Posterior vena cava (tissue), 2 donors: Measurements from ENCODE around the gene SAGE1. TPM values are rescaled to one million over a fixed set of nuclear protein-coding genes. Genes with fewer than 3 reads are reported as not detected.

Experiments used
- total RNA-seq, 2 donors: library from RNA; stranded (reverse); fragmentation: NEBNext Ultra II Directional; extraction: Animal tissue kit (Norgen Biotek cat#: 25700); gene quantifications; one replicate each; pipeline ENCODE4 v1.2.1, GENCODE V29; 2021
- donor health status: DM: yes; HTN: yes; CAD: no.
- donor health status: DM: yes; HTN: yes; CAD: no.

Gene SAGE1
- total RNA-seq, 2 donors from 2014 or later: not detected

Other genes starting within 250 kb of the SAGE1 start
- gene CT45A1, start 180.1 kb upstream of the SAGE1 start, total RNA-seq: not detected
- not detected for gene CT45A3, start 125.5 kb upstream of the SAGE1 start, total RNA-seq
- not detected for gene CT45A5, start 108.2 kb upstream of the SAGE1 start, total RNA-seq
- not detected for gene CT45A6, start 90.9 kb upstream of the SAGE1 start, total RNA-seq
- not detected for gene CT45A2, start 73.7 kb upstream of the SAGE1 start, total RNA-seq
- gene CT45A7, start 56.4 kb upstream of the SAGE1 start, total RNA-seq: not detected
- not detected for gene CT45A8, start 39.2 kb upstream of the SAGE1 start, total RNA-seq
- not detected for gene CT45A9, start 21.9 kb upstream of the SAGE1 start, total RNA-seq
- not detected for gene CT45A10, start 272 bp upstream of the SAGE1 start, total RNA-seq
- gene MMGT1, start 80.3 kb downstream of the SAGE1 start, total RNA-seq: 10 to 100 TPM; 31.9 to 38.5 TPM
- gene SLC9A6, start 91.7 kb downstream of the SAGE1 start, total RNA-seq: 10 to 100 TPM; 12.1 to 13.3 TPM